Erythroblast (primary cell): Measurements from ENCODE around the gene KAT8.

Source experiments
- DNase-seq, 2 experiments: peaks; one replicate each; lab custom pipeline; 2025; lab: John Stamatoyannopoulos, UW
- GATA1 ChIP-seq: IDR thresholded peaks from 2 replicates; pipeline ENCODE4 v1.6.1; 2011; ENCODE audit warnings: low read depth, mild to moderate bottlenecking, control low read depth, low read length, moderate library complexity
- POLR2A ChIP-seq: IDR thresholded peaks from 2 replicates; pipeline ENCODE4 v1.6.1; 2011; ENCODE audit warnings: mild to moderate bottlenecking, low read length

The KAT8 gene

DNA sequence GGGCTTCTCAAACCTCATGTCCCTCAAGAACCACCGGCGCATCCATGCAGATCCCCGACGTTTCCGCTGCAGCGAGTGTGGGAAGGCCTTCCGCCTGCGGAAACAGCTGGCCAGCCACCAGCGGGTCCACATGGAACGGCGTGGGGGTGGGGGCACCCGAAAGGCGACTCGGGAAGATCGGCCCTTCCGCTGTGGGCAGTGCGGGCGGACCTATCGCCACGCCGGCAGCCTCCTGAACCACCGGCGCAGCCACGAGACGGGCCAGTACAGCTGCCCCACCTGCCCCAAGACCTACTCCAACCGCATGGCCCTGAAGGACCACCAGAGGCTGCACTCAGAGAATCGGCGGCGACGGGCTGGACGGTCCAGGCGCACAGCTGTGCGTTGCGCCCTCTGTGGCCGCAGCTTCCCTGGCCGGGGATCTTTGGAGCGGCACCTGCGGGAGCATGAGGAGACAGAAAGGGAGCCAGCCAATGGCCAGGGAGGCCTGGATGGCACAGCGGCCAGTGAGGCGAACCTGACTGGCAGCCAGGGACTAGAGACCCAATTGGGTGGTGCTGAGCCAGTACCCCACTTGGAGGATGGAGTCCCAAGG lies 37.3 kb upstream of the KAT8 start:
- no peak for TF ChIP-seq POLR2A
- TF ChIP-seq GATA1: no peak
- DNase-seq: no peak

DNA sequence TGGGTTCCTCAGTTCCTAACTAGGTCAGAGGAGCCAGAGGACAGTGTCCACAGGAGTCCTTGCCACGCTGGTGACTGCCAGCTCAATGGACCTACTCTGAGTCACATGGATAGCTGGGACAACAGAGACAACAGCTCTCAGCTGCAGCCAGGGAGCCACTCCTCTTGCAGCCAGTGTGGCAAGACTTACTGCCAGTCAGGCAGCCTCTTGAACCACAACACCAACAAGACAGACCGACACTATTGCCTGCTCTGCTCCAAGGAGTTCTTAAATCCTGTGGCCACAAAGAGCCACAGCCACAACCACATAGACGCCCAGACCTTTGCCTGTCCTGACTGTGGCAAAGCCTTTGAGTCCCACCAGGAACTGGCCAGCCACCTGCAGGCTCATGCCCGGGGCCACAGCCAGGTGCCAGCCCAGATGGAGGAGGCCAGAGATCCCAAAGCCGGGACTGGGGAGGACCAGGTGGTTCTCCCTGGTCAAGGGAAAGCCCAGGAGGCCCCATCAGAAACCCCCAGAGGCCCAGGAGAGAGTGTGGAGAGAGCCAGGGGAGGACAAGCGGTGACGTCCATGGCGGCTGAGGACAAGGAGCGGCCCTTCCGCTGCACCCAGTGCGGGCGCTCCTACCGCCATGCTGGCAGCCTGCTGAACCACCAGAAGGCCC lies 36.6 kb upstream of the KAT8 start:
- TF ChIP-seq POLR2A: no peak
- TF ChIP-seq GATA1: no peak
- no peak for DNase-seq

DNA sequence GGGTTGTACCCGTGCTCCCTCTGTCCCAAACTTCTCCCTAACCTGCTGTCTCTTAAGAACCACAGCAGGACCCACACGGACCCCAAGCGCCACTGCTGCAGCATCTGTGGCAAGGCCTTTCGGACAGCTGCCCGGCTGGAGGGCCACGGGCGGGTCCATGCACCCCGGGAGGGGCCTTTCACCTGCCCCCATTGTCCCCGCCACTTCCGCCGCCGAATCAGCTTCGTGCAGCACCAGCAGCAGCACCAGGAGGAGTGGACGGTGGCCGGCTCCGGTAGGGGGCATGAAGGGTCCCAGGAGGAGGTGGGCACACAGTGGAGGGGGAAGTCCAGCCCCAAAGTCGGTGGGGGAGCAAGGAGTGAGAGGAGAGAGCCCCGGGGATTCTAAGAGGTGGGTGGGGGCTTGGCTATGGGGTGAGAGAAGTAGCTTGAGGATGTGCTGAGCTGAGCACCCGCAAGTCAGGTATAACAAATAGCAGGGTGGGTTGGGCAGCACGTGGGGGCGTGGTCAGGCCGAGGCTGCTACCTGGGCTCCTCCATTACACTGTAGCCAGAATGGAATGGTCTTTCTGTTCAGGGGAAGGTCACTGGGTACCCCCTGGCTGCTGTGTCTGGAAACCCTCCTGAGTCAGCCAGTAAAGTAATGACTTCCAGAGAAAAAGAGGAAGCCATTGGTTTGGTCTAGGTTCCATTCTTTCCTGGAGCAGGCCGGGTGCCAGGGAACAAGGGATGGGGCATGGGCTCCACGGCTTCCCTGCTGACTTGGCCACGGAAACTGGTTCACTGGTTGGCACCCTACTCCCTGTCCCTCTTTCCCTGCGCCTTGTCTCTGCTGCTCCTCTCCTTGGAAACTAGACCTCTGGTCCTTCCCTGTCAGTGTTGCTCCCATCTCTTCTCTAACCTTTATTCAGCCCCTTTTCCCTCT lies 35.8 kb upstream of the KAT8 start:
- no peak for TF ChIP-seq POLR2A
- no peak for TF ChIP-seq GATA1

DNA sequence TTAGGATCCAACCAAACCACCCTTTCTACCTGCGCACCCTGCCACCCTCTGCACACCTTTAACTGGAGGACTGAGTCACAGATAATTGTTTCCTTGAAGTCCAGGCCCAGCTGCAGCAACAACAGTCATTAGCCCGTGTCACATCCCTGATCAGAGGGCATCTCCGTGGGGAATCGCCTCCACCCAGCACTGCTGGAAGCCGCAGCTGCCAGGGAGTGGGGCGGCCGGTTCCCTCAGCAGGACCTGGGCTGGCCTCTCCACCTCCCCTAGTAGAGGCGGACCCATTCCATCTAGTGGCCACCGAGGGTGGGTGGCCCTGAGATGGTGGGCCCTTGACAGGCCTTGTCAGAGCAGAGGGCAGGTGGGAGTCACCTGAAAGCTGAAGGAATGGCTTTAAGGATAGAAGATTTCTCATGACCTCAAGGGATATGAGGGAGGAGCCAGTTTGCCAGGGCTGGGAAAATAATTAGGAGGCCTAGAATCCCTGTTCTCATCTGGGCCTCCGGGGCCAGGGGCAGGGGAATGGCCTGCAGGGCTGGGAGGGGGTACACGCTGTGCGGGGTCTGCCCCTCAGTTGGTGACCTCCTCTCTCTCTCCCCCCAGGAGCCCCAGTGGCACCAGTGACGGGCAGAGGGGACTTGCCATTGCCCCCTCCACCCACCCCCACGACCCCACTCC lies 35.0 kb upstream of the KAT8 start:
- TF ChIP-seq GATA1: no peak
- no peak for TF ChIP-seq POLR2A
- no peak for DNase-seq

More for the DNA sequence above, 35.8 kb upstream of the KAT8 start:
- DNase-seq: no peak

DNA sequence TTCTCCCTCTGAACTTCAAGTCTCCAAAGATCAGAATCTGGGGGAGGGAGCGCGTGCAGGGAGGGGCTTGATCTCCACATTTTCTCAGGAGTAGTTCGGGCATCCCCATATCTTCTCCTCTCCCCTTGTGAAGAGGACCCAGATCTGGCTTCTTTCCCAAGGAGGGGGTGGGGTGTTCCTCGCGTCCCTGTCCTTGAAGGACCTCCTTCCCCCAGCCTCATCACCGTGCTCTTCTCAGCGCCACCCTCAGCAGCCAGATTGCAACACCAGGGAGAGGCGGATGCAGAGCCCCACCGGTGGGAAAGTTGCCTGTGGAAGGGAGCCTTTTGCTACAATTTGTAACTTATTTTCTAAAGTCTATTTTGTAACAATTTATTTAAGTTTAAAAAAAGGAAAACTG lies 34.4 kb upstream of the KAT8 start:
- no peak for DNase-seq
- no peak for TF ChIP-seq POLR2A
- TF ChIP-seq GATA1: no peak

DNA sequence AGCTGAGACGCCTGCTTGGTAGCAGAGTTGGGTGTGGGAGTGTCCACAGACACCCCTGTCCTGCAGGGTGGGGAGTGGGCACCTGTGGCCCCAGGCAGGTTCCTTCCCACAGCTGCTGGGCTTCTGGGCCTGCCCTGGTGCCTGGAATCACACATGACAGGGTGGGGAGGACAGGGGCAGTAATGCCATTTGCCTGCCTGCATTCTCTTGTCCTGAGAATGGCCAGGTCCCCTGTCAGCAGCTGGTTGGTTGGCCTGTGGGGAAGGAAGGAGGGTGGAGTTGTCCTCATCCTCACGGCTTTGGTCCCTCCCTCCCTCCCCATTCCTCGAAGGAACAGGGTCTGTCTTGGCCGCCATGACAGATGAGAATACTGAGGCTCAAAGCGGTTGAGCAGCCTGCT lies 33.9 kb upstream of the KAT8 start:
- no peak for DNase-seq

DNA sequence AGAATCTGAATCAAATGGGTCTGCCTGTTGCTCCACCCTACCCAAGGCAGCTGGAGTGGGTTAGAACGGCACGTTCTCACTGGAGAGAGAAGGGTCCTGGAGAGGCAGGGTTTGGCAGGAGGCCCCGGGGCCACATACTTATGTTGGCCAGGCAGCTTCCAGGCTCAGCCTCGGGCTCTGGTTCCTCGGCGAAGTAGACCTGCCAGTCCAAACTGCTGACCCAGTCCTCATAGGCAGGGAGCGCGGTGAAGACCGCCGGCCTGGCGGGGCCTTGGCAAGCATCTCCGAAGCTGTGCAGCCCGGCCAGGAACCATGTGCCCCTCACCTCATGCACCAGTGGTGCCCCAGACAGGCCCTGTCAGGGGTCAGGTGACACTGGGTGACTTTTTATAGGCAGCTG lies 33.5 kb upstream of the KAT8 start:
- TF ChIP-seq POLR2A (no peak), GATA1 (no peak)
- DNase-seq: no peak

More for the DNA sequence above, 33.9 kb upstream of the KAT8 start:
- no peak for TF ChIP-seq GATA1

DNA sequence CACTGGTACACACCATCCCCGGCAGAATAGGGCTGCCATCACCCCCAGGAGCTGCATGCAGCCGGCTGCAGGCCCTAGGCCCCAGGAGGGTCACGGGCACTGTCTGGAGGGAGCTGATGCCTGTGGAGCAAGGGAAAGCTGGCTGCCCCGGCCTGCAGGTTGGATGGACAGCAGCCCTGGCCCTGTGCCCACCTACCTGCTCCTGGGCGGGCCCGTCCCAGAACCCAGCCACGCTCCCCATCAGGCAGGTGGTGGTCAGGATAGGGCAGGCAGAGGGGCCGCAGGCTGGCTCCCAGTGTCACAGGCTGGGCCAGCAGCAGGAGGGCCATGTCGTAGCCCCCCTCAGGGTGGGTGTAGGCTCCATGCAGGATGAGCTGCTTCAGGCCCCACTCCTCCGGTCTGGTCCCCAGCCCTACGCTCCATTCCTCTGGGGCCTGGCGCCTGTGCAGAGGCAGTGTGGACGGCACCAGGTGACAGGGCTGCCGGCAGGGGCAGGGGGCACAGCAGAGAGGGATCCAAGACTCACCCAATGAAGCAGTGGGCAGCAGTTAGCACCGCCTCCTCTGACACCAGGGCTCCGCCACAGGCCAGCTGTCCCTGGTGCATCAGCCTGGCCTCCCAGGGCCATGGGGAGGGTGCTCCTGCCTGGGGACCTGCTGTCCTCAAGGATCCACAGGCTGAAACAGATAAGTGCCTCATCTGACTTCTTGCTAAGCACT lies 32.7 kb upstream of the KAT8 start:
- no peak for DNase-seq
- TF ChIP-seq POLR2A (peak; percentile 4), GATA1 (no peak)

DNA sequence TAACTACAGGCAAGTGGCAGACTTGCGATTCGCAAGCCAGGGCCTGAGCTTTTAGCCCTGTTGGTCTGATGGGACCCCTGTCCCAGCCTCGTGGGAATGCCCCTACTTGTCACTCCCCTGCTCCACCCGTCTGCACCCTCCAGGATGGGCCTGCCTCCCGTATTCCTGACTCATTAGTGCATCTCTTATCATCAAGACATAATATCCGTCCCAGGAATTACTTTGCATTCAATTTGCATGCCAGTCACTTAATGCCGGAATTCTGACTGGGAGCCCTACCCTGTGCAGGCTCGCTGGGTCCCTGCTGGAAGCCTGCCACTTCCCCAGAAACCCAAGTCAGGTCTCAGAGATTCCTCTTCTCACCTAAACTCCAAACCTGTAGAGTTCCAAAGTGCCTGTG lies 32.1 kb upstream of the KAT8 start:
- no peak for TF ChIP-seq GATA1
- no peak for TF ChIP-seq POLR2A
- no peak for DNase-seq

DNA sequence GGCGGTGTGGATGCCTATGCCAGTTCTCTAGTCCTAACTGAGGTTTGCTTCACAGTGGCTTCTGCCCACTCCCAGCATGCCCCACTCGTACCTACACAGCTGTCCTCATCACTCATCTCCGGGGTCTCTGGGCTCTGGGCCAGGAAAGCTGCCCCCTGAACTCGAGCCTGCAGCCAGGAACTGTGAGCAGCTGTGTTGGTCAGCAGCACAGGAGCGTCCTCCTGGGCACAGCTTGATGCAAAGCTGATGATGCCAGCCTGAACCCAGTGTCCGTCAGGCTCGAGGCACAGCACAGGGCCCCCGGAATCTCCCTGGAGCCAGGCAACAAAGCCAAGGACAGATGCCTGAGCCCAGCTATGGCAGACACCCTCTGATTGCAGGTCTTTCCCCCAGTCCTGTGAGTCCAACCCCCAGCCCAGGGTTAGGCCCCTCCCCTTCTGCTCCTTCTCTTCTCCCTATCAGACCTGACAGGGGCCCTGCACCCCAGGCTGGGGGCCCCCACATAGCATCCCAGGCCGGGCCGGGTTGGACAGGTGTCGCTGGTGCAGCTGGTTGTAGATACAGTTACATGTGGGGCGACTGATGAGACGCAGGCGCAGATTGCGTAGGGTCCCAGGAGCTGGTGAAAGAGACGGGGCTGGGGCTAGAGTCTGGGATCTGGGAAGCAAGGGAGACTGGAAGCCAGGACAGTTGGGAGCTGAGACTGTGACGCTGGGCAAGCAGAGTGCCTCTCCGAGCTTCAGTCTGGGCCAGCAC lies 31.4 kb upstream of the KAT8 start:
- no peak for DNase-seq
- no peak for TF ChIP-seq GATA1

DNA sequence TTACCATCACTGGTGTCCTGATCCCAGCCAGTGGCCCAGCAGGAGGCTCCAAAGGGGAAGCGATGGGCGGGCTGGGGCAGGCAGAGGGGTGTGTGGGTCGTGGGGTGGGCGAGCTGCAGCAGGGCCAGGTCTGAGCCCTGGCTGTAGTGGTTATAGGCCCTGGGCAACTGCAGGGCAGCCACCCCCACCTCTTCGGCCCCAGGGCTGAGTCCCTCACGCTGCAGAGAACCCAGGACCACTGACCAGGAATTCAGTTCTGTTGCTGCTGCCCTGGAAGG lies 30.9 kb upstream of the KAT8 start:
- DNase-seq: no peak
- TF ChIP-seq GATA1: no peak
- TF ChIP-seq POLR2A: no peak

DNA sequence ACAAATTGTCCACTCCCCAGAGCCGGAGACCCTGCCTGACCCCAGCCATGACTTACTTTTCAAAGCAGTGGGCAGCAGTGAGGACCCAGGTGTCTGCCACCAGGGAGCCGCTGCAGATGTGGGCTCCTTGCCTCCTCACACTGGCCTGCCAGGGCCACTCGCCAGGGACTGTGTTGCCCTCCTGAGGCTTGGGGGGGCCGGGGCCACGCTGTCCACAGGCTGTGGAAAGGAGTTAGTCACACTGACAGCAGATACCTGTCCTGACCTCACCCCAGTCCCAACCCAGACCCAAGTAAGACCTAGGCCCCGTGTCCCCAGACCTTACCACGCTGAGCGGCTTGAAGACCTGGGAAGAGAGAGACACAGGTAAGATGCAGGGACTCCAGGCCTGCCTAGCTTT lies 30.0 kb upstream of the KAT8 start:
- TF ChIP-seq POLR2A (no peak), GATA1 (no peak)
- no peak for DNase-seq

DNA sequence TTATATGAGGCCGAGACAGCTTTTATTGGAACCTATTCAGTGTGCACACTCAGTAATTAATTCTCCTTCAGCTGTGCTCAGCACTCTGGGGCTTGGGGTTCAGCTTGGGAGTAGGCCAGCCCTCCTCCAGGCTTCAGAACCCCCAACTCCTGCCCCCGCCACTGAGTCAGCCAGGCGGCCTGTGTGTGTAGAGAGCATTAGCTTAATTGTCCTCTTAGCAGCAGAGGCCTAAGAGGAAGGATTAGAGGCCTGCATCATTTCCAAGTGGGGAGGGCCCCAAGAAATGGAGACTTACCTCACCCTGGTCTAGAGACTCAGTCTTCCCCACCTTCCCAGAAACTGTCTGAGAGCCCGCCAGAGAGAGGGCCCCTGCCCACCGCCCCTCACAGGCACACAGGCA lies 29.5 kb upstream of the KAT8 start:
- DNase-seq: no peak
- TF ChIP-seq GATA1 (no peak), POLR2A (no peak)
